Hepatocyte (in vitro differentiated cells): ENCODE measurements around the gene GUCA1A. TPM values are rescaled to one million over a fixed set of nuclear protein-coding genes. Genes with fewer than 3 reads are reported as not detected.

Experiments used
- DNase-seq: peaks from one replicate; pipeline ENCODE4 v3.0.0-alpha.2; 2016; ENCODE audit warnings: low spot score
- H2AFZ ChIP-seq: fragments of 200-600 bp; sonication (generic); 2 replicates; pipeline ENCODE4 v1.6.0; 2016; ENCODE audit warnings: antibody characterized with exemption, mild to moderate bottlenecking
- H3K27ac ChIP-seq: fragments of 200-600 bp; sonication (generic); 2 replicates; pipeline ENCODE4 v1.5.1; 2016; ENCODE audit warnings: mild to moderate bottlenecking
- H3K27me3 ChIP-seq: fragments of 200-600 bp; sonication (generic); 2 replicates; pipeline ENCODE4 v1.6.1; 2016
- H3K36me3 ChIP-seq: fragments of 200-600 bp; sonication (generic); replicated peaks from 2 replicates; pipeline ENCODE4 v1.5.1; 2016; ENCODE audit warnings: low read depth; ENCODE audit not compliant: insufficient read depth
- H3K4me1 ChIP-seq: fragments of 200-600 bp; sonication (generic); 2 replicates; pipeline ENCODE4 v1.5.1; 2016; ENCODE audit warnings: mild to moderate bottlenecking, moderate library complexity; ENCODE audit not compliant: insufficient read depth
- H3K4me2 ChIP-seq: fragments of 200-600 bp; sonication (generic); 2 replicates; pipeline ENCODE4 v1.6.0; 2016
- H3K4me3 ChIP-seq: fragments of 200-600 bp; sonication (generic); 2 replicates; pipeline ENCODE4 v1.5.1; 2016; ENCODE audit warnings: mild to moderate bottlenecking
- H3K79me2 ChIP-seq: fragments of 200-600 bp; sonication (generic); 2 replicates; pipeline ENCODE4 v1.6.0; 2017; ENCODE audit warnings: mild to moderate bottlenecking
- H3K9me2 ChIP-seq: fragments of 200-600 bp; sonication (generic); replicated peaks from 2 replicates; pipeline ENCODE4 v1.6.0; 2017; ENCODE audit warnings: mild to moderate bottlenecking; ENCODE audit not compliant: insufficient read depth
- H3K9me3 ChIP-seq: fragments of 200-600 bp; sonication (generic); 2 replicates; pipeline ENCODE4 v1.5.1; 2016; ENCODE audit warnings: low read depth, mild to moderate bottlenecking
- H4K20me1 ChIP-seq: fragments of 200-600 bp; sonication (generic); 2 replicates; pipeline ENCODE4 v1.6.0; 2016; ENCODE audit warnings: mild to moderate bottlenecking; ENCODE audit not compliant: insufficient read depth, poor library complexity, severe bottlenecking
- EZH2 ChIP-seq: fragments of 200-600 bp; sonication (generic); IDR thresholded peaks from 2 replicates; pipeline ENCODE4 v1.6.1; 2016; ENCODE audit warnings: antibody characterized with exemption, mild to moderate bottlenecking, borderline replicate concordance
- EZH2phosphoT487 ChIP-seq: fragments of 200-600 bp; sonication (generic); IDR thresholded peaks from one replicate; pipeline ENCODE4 v1.6.1; 2018; ENCODE audit warnings: antibody characterized with exemption, mild to moderate bottlenecking, low read depth, moderate library complexity; ENCODE audit not compliant: unreplicated experiment, severe bottlenecking
- WGBS: methylation state at CpG from one replicate; pipeline ENCODE4 v1.1.6; 2016; ENCODE audit warnings: low lambda C conversion rate; ENCODE audit errors: missing lambda C conversion rate; 5-methylcytosine and 5-hydroxymethylcytosine counted together
- polyA plus RNA-seq: library from polyadenylated mRNA; unstranded; fragments of >200 nt; fragmentation: Nextera tagmentation; extraction: Ambion mirVana; gene quantifications from 2 replicates; pipeline ENCODE4 v1.2.1, GENCODE V29; 2016
- total RNA-seq: library from RNA; depleted of rRNA; stranded (reverse); fragments of >200 nt; gene quantifications from 2 replicates; pipeline ENCODE4 v1.2.3, GENCODE V29; 2014
- TF ChIP-seq, protein P1 (sequence below): fragments of 200-600 bp; sonication (generic); IDR thresholded peaks from 2 replicates; pipeline ENCODE4 v1.5.1; 2016; ENCODE audit warnings: antibody characterized with exemption, mild to moderate bottlenecking; ENCODE audit not compliant: poor library complexity

GUCA1A gene
- total and polyA plus RNA-seq, 2 experiments from 2014 or later: 0.43 to 0.75 TPM

- H4K20me1 ChIP-seq: no peaks in the 10 kb centered on the region
- no peak overlapping the region for H3K4me2 ChIP-seq
- no peak overlapping the region for H3K4me3 ChIP-seq
- DNase-seq: no peak
- 91% methylated on average over 2 of the region's 2 CpGs for WGBS
- no peaks in the 10 kb centered on the region for H3K4me1 ChIP-seq
- no peak overlapping the region for H2AFZ ChIP-seq
- TF ChIP-seq, protein P1, sequence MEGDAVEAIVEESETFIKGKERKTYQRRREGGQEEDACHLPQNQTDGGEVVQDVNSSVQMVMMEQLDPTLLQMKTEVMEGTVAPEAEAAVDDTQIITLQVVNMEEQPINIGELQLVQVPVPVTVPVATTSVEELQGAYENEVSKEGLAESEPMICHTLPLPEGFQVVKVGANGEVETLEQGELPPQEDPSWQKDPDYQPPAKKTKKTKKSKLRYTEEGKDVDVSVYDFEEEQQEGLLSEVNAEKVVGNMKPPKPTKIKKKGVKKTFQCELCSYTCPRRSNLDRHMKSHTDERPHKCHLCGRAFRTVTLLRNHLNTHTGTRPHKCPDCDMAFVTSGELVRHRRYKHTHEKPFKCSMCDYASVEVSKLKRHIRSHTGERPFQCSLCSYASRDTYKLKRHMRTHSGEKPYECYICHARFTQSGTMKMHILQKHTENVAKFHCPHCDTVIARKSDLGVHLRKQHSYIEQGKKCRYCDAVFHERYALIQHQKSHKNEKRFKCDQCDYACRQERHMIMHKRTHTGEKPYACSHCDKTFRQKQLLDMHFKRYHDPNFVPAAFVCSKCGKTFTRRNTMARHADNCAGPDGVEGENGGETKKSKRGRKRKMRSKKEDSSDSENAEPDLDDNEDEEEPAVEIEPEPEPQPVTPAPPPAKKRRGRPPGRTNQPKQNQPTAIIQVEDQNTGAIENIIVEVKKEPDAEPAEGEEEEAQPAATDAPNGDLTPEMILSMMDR: no peak
- TF ChIP-seq EZH2phosphoT487 (no peak), EZH2 (no peak)
- H3K9me3 ChIP-seq: no peaks in the 10 kb centered on the region
- H3K27me3 ChIP-seq: no peaks in the 10 kb centered on the region
- no peak overlapping the region for H3K27ac ChIP-seq
- peaks cover 37% of the 10 kb centered on the region for H3K79me2 ChIP-seq
- H3K36me3 ChIP-seq: no peaks in the 10 kb centered on the region
- no peaks in the 10 kb centered on the region for H3K9me2 ChIP-seq
Observed at GRCh38 chr6:42129360-42129676, 43.8 kb upstream of the GUCA1A start.

- no peak for TF ChIP-seq EZH2
- TF ChIP-seq EZH2phosphoT487: no peak
- TF ChIP-seq, protein P1: no peak
- Histone ChIP-seq H3K79me2 (peaks cover 56% of the 10 kb centered on the region), H3K27ac (no peak overlapping the region), H3K9me2 (no peaks in the 10 kb centered on the region), H3K36me3 (no peaks in the 10 kb centered on the region), H3K4me2 (no peak overlapping the region), H3K9me3 (no peaks in the 10 kb centered on the region), H2AFZ (no peak overlapping the region), H4K20me1 (no peaks in the 10 kb centered on the region), H3K4me3 (no peak overlapping the region), H3K4me1 (peaks cover 5% of the 10 kb centered on the region), H3K27me3 (no peaks in the 10 kb centered on the region)
- DNase-seq: no peak
- 77% methylated on average over 11 of the region's 11 CpGs for WGBS
Observed at GRCh38 chr6:42131531-42131930, 41.6 kb upstream of the GUCA1A start.

DNA sequence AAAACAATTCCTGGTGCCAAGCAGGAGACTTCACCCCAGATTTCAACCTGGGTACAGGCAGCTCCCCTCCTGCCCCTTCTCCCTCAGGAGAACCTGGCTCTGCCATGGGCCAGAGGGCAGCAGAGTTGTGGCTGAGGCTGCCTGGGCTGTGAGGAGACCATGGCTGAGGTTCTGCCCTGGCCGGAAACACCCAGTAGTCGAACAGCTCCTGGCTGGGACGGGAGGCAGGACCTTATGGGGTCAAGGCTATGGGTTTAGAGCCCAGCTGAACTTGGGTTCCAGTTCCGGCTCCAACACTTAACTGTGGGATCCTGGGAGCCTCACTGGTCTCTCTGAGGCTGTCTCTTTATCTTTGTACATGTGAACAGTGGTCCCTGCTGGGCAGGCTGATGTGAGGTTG, 39.2 kb upstream of the GUCA1A start:
- Histone ChIP-seq H3K79me2 (peaks cover 62% of the 10 kb centered on the region), H2AFZ (no peak overlapping the region), H3K4me2 (no peak overlapping the region), H4K20me1 (no peaks in the 10 kb centered on the region), H3K27me3 (no peaks in the 10 kb centered on the region), H3K9me2 (no peaks in the 10 kb centered on the region), H3K9me3 (no peaks in the 10 kb centered on the region), H3K27ac (no peak overlapping the region), H3K4me1 (peaks cover 28% of the 10 kb centered on the region), H3K36me3 (no peaks in the 10 kb centered on the region), H3K4me3 (no peak overlapping the region)
- 95% methylated on average over 4 of the region's 4 CpGs for whole genome bisulfite sequencing
- TF ChIP-seq, protein P1: no peak
- TF ChIP-seq EZH2phosphoT487 (no peak), EZH2 (no peak)
- no peak for DNase-seq

DNA sequence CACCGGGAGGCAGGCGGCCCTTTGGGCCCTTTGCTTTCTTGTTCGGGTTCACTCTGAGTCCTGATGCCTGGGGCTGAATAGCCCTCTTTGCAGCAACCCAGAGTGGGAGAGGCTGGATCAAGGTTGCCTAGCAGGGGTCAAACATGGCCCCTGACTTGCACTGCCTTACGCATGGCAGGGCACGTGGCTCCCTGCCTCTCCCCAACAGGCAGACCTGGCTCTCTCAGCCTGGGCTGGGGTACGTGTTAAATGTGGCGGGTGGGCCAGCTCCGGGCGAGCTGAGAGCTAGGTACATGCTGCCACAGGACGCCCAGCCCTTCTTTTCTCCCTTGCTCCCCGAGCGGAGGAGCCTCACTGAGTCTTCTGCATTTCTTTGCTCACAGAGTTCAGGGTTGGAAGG, 38.0 kb upstream of the GUCA1A start:
- H3K9me2 ChIP-seq: no peaks in the 10 kb centered on the region
- no peak for DNase-seq
- no peak overlapping the region for H3K4me3 ChIP-seq
- H3K9me3 ChIP-seq: no peaks in the 10 kb centered on the region
- H3K36me3 ChIP-seq: no peaks in the 10 kb centered on the region
- H4K20me1 ChIP-seq: no peaks in the 10 kb centered on the region
- peak overlapping the region; percentile 34 for H3K27ac ChIP-seq
- TF ChIP-seq, protein P1: no peak
- TF ChIP-seq EZH2: no peak
- no peak for TF ChIP-seq EZH2phosphoT487
- peaks cover 66% of the 10 kb centered on the region for H3K79me2 ChIP-seq
- H2AFZ ChIP-seq: no peak overlapping the region
- H3K4me2 ChIP-seq: no peak overlapping the region
- no peaks in the 10 kb centered on the region for H3K27me3 ChIP-seq
- WGBS: 89% methylated on average over 12 of the region's 12 CpGs
- H3K4me1 ChIP-seq: peaks cover 39% of the 10 kb centered on the region
